GM12875 (cell line): Measurements from ENCODE around the gene INPP5A.

Source experiments
- H3K4me3 ChIP-seq: one replicate; pipeline ENCODE4 v1.5.1; 2011; ENCODE audit warnings: low read depth, low read length, control low read depth
- CTCF ChIP-seq: IDR thresholded peaks from 2 replicates; pipeline ENCODE4 v1.5.1; 2011; ENCODE audit warnings: low read depth, mild to moderate bottlenecking, control low read depth, inconsistent platforms, low read length, moderate library complexity, borderline replicate concordance; ENCODE audit not compliant: insufficient read depth

Gene INPP5A

GRCh38 chr10:132698761-132699391 is 161.3 kb downstream of the INPP5A start:
- no peak overlapping the region for H3K4me3 ChIP-seq
- TF ChIP-seq CTCF = no peak

GRCh38 chr10:132699411-132700155 is 162.0 kb downstream of the INPP5A start:
- no peak overlapping the region for H3K4me3 ChIP-seq
- no peak for TF ChIP-seq CTCF

- TF ChIP-seq CTCF = no peak
Observed at GRCh38 chr10:132700156-132701098, 162.8 kb downstream of the INPP5A start.

GRCh38 chr10:132701099-132701845 is 163.7 kb downstream of the INPP5A start:
- no peak for TF ChIP-seq CTCF
- H3K4me3 ChIP-seq = no peak overlapping the region

More at GRCh38 chr10:132700156-132701098, 162.8 kb downstream of the INPP5A start:
- no peak overlapping the region for H3K4me3 ChIP-seq

- H3K4me3 ChIP-seq = no peak overlapping the region
- no peak for TF ChIP-seq CTCF
Observed at GRCh38 chr10:132701846-132702190, 164.2 kb downstream of the INPP5A start.

- H3K4me3 ChIP-seq = no peak overlapping the region
- TF ChIP-seq CTCF = no peak
Observed at GRCh38 chr10:132702601-132703418, 165.2 kb downstream of the INPP5A start.
